ENCODE measurements around the gene PTGFRN.

Gene PTGFRN

GRCh38 chr1:116868385-116868784, 41.3 kb upstream of the PTGFRN start:
- no peaks in the 10 kb centered on the region for H3F3A ChIP-seq (ENCODE audit: insufficient read depth)
- H3K9me3 ChIP-seq (ENCODE audit: insufficient read depth, low read length): no peaks in the 10 kb centered on the region
- no peaks in the 10 kb centered on the region for H3K9me2 ChIP-seq (replicated peaks; ENCODE audit: insufficient read depth, low read length)
- no peaks in the 10 kb centered on the region for H3K27me3 ChIP-seq (ENCODE audit: low read length)
- no peak overlapping the region for H3K9ac ChIP-seq (ENCODE audit: low read length)
- TF ChIP-seq CTCF (IDR thresholded peaks at IDR 0.05; ENCODE audit: insufficient read depth, low read length, poor library complexity, severe bottlenecking): no peak
- TF ChIP-seq EZH2phosphoT487 (conservative IDR thresholded peaks at IDR 0.05; ENCODE audit: low read length): no peak
- no peak overlapping the region for H3K4me3 ChIP-seq (ENCODE audit: insufficient read depth, low read length, poor library complexity, severe bottlenecking)
- no peak overlapping the region for H3K27ac ChIP-seq (ENCODE audit: low read depth, low read length)
- no peak overlapping the region for H2AFZ ChIP-seq (ENCODE audit: low read depth, low read length, severe bottlenecking)
- H4K20me1 ChIP-seq (ENCODE audit: low read depth, low read length): no peaks in the 10 kb centered on the region
- H3K4me2 ChIP-seq (ENCODE audit: low read depth, low read length, poor library complexity, severe bottlenecking): no peak overlapping the region
- H3K79me2 ChIP-seq (ENCODE audit: insufficient read depth, low read length): no peaks in the 10 kb centered on the region
- no peaks in the 10 kb centered on the region for H3K36me3 ChIP-seq (ENCODE audit: low read length)

DNA sequence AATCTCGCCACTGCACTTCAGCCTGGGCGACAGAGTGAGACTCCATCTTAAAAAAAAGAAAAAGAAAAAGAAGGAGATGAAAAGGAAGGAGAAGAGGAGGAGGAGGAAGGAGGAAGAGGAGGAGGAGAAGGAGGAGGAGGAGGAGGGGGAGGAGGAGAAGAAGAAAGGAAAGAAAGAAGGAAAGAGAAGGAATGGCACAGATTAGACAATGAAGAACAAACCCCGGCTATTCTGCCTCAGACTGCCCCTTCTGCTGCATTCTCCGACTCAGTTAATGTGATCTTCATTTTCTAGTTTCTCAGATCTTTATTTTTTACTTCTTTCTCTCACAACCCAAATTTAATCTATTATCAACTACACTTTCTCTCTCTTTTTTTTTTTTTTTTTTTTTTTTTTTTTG, 40.1 kb upstream of the PTGFRN start:
- H3K9me2 ChIP-seq (replicated peaks; ENCODE audit: insufficient read depth, low read length): no peaks in the 10 kb centered on the region
- no peaks in the 10 kb centered on the region for H3K36me3 ChIP-seq (ENCODE audit: low read length)
- no peaks in the 10 kb centered on the region for H3K9me3 ChIP-seq (ENCODE audit: insufficient read depth, low read length)
- no peaks in the 10 kb centered on the region for H3K79me2 ChIP-seq (ENCODE audit: insufficient read depth, low read length)
- TF ChIP-seq EZH2phosphoT487 (conservative IDR thresholded peaks at IDR 0.05; ENCODE audit: low read length): no peak
- TF ChIP-seq CTCF (IDR thresholded peaks at IDR 0.05; ENCODE audit: insufficient read depth, low read length, poor library complexity, severe bottlenecking): no peak
- no peaks in the 10 kb centered on the region for H3F3A ChIP-seq (ENCODE audit: insufficient read depth)
- no peaks in the 10 kb centered on the region for H3K27me3 ChIP-seq (ENCODE audit: low read length)
- H3K4me3 ChIP-seq (ENCODE audit: insufficient read depth, low read length, poor library complexity, severe bottlenecking): no peak overlapping the region
- no peaks in the 10 kb centered on the region for H4K20me1 ChIP-seq (ENCODE audit: low read depth, low read length)
- H2AFZ ChIP-seq (ENCODE audit: low read depth, low read length, severe bottlenecking): no peak overlapping the region
- no peak overlapping the region for H3K9ac ChIP-seq (ENCODE audit: low read length)
- H3K4me2 ChIP-seq (ENCODE audit: low read depth, low read length, poor library complexity, severe bottlenecking): no peak overlapping the region
- no peak overlapping the region for H3K27ac ChIP-seq (ENCODE audit: low read depth, low read length)

DNA sequence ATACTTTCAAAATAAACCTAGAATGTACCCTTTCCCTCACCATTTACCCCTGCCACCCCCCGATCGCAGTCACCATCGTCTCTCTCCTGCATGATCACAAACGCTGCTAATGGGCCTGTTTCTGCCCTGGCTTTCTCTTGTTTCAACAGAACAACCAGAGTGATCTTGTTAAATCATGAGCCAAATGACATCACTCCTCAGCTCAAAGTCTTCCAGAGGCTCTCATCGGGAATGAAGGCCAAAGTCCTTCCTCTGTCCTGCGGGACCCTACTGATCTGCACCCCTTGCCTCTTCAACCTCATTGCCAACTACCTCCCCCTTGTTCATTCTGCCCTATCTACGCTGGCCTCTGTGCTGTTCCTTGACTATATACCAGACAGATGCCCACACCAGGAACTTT, 39.4 kb upstream of the PTGFRN start:
- H3K4me3 ChIP-seq (ENCODE audit: insufficient read depth, low read length, poor library complexity, severe bottlenecking): no peak overlapping the region
- no peak overlapping the region for H3K9ac ChIP-seq (ENCODE audit: low read length)
- no peak overlapping the region for H3K4me2 ChIP-seq (ENCODE audit: low read depth, low read length, poor library complexity, severe bottlenecking)
- no peaks in the 10 kb centered on the region for H3K36me3 ChIP-seq (ENCODE audit: low read length)
- H3K9me3 ChIP-seq (ENCODE audit: insufficient read depth, low read length): no peaks in the 10 kb centered on the region
- H2AFZ ChIP-seq (ENCODE audit: low read depth, low read length, severe bottlenecking): no peak overlapping the region
- H4K20me1 ChIP-seq (ENCODE audit: low read depth, low read length): no peaks in the 10 kb centered on the region
- H3F3A ChIP-seq (ENCODE audit: insufficient read depth): no peaks in the 10 kb centered on the region
- H3K27ac ChIP-seq (ENCODE audit: low read depth, low read length): no peak overlapping the region
- H3K27me3 ChIP-seq (ENCODE audit: low read length): no peaks in the 10 kb centered on the region
- H3K79me2 ChIP-seq (ENCODE audit: insufficient read depth, low read length): no peaks in the 10 kb centered on the region
- no peaks in the 10 kb centered on the region for H3K9me2 ChIP-seq (replicated peaks; ENCODE audit: insufficient read depth, low read length)
- TF ChIP-seq CTCF (IDR thresholded peaks at IDR 0.05; ENCODE audit: insufficient read depth, low read length, poor library complexity, severe bottlenecking): no peak
- TF ChIP-seq EZH2phosphoT487 (conservative IDR thresholded peaks at IDR 0.05; ENCODE audit: low read length): no peak

DNA sequence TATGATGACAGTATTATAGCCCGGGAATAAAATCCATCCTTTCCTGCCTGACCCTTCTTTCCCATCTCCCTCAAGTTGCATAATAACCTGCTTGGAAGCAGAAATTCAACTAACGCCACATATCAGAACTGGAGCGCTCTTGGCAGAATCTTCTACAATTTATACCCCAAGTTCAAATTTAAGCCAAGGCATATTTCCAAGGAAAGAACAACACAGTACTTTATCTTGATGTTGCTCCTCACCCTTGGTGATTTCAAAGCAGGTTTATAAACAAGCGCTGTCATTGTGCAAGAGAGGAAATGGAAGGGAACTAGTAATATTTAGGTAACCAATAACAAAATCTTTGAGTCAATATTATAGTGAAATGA, 38.0 kb upstream of the PTGFRN start:
- H3K9me3 ChIP-seq (ENCODE audit: insufficient read depth, low read length): no peaks in the 10 kb centered on the region
- no peak overlapping the region for H3K4me3 ChIP-seq (ENCODE audit: insufficient read depth, low read length, poor library complexity, severe bottlenecking)
- H3K36me3 ChIP-seq (ENCODE audit: low read length): no peaks in the 10 kb centered on the region
- H3F3A ChIP-seq (ENCODE audit: insufficient read depth): no peaks in the 10 kb centered on the region
- no peak overlapping the region for H3K4me2 ChIP-seq (ENCODE audit: low read depth, low read length, poor library complexity, severe bottlenecking)
- H3K27me3 ChIP-seq (ENCODE audit: low read length): no peaks in the 10 kb centered on the region
- H3K27ac ChIP-seq (ENCODE audit: low read depth, low read length): no peak overlapping the region
- H3K9ac ChIP-seq (ENCODE audit: low read length): no peak overlapping the region
- TF ChIP-seq EZH2phosphoT487 (conservative IDR thresholded peaks at IDR 0.05; ENCODE audit: low read length): no peak
- TF ChIP-seq CTCF (IDR thresholded peaks at IDR 0.05; ENCODE audit: insufficient read depth, low read length, poor library complexity, severe bottlenecking): no peak
- no peaks in the 10 kb centered on the region for H4K20me1 ChIP-seq (ENCODE audit: low read depth, low read length)
- H2AFZ ChIP-seq (ENCODE audit: low read depth, low read length, severe bottlenecking): no peak overlapping the region
- H3K9me2 ChIP-seq (replicated peaks; ENCODE audit: insufficient read depth, low read length): no peaks in the 10 kb centered on the region
- H3K79me2 ChIP-seq (ENCODE audit: insufficient read depth, low read length): no peaks in the 10 kb centered on the region
